RWPE2 (cell line): Measurements from ENCODE around the gene WWOX.

Experiments used
- ATAC-seq: fragments of 200-7000 bp; cut with Tn5 transposase; 3 replicates; pipeline ENCODE4 v1.9.1; 2021; ENCODE audit warnings: low read depth
- DNase-seq: peaks from one replicate; pipeline ENCODE4 v3.0.0-alpha.2; 2020; ENCODE audit warnings: low spot score
- H3K27ac ChIP-seq: fragments of 450-650 bp; 2 replicates; pipeline ENCODE4 v1.5.1; 2017; ENCODE audit warnings: mild to moderate bottlenecking; ENCODE audit not compliant: poor library complexity, severe bottlenecking
- H3K27me3 ChIP-seq: fragments of 250-450 bp; sonication (Bioruptor Pico); 2 replicates; pipeline ENCODE4 v1.5.1; 2021; ENCODE audit warnings: mild to moderate bottlenecking, moderate library complexity; ENCODE audit not compliant: insufficient read depth, poor library complexity, severe bottlenecking
- H3K36me3 ChIP-seq: fragments of 250-450 bp; sonication (Bioruptor Pico); 2 replicates; pipeline ENCODE4 v1.5.1; 2020; ENCODE audit warnings: low read depth, mild to moderate bottlenecking, moderate library complexity
- H3K4me1 ChIP-seq: fragments of 250-450 bp; sonication (Bioruptor Pico); 2 replicates; pipeline ENCODE4 v1.5.1; 2021; ENCODE audit warnings: mild to moderate bottlenecking, moderate library complexity; ENCODE audit not compliant: insufficient read depth, poor library complexity, severe bottlenecking
- H3K4me3 ChIP-seq: fragments of 250-450 bp; sonication (Bioruptor Pico); 2 replicates; pipeline ENCODE4 v1.5.1; 2021; ENCODE audit warnings: mild to moderate bottlenecking, moderate library complexity; ENCODE audit not compliant: severe bottlenecking
- H3K9me3 ChIP-seq: fragments of 250-450 bp; sonication (Bioruptor Pico); 2 replicates; pipeline ENCODE4 v1.5.1; 2021; ENCODE audit warnings: mild to moderate bottlenecking, moderate library complexity; ENCODE audit not compliant: severe bottlenecking
- TF ChIP-seq, protein P1 (sequence below): fragments of 450-650 bp; IDR thresholded peaks from one replicate; pipeline ENCODE4 v1.5.1; 2017; ENCODE audit warnings: mild to moderate bottlenecking, moderate library complexity; ENCODE audit not compliant: poor library complexity, severe bottlenecking

WWOX gene

DNA sequence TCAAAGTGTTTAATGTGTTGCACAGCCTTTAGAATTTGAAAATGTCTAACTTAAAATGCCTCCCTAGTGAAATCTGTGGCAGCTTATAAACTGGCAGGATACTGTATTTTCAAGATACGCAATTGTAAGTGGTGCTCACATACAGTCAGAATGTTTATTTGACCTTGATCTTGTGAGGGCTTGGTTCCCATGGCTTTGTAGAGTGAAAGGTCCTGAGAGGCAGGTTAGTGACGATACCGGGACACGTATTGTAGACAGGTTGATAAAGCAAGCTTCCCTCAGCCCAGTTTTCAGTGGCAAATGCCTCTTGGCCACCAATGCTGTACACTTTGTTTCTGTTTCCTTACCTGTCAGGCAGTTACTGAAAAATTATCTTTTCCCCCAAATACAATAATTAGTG, 1074.5 kb downstream of the WWOX start:
- TF ChIP-seq, protein P1, sequence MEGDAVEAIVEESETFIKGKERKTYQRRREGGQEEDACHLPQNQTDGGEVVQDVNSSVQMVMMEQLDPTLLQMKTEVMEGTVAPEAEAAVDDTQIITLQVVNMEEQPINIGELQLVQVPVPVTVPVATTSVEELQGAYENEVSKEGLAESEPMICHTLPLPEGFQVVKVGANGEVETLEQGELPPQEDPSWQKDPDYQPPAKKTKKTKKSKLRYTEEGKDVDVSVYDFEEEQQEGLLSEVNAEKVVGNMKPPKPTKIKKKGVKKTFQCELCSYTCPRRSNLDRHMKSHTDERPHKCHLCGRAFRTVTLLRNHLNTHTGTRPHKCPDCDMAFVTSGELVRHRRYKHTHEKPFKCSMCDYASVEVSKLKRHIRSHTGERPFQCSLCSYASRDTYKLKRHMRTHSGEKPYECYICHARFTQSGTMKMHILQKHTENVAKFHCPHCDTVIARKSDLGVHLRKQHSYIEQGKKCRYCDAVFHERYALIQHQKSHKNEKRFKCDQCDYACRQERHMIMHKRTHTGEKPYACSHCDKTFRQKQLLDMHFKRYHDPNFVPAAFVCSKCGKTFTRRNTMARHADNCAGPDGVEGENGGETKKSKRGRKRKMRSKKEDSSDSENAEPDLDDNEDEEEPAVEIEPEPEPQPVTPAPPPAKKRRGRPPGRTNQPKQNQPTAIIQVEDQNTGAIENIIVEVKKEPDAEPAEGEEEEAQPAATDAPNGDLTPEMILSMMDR: no peak
- ATAC-seq (no peak), DNase-seq (no peak)
- peaks cover 2% of the 10 kb centered on the region for H3K9me3 ChIP-seq
- no peak overlapping the region for H3K4me3 ChIP-seq
- H3K4me1 ChIP-seq: no peaks in the 10 kb centered on the region
- H3K27ac ChIP-seq: no peak overlapping the region
- H3K27me3 ChIP-seq: no peaks in the 10 kb centered on the region
- H3K36me3 ChIP-seq: no peaks in the 10 kb centered on the region

DNA sequence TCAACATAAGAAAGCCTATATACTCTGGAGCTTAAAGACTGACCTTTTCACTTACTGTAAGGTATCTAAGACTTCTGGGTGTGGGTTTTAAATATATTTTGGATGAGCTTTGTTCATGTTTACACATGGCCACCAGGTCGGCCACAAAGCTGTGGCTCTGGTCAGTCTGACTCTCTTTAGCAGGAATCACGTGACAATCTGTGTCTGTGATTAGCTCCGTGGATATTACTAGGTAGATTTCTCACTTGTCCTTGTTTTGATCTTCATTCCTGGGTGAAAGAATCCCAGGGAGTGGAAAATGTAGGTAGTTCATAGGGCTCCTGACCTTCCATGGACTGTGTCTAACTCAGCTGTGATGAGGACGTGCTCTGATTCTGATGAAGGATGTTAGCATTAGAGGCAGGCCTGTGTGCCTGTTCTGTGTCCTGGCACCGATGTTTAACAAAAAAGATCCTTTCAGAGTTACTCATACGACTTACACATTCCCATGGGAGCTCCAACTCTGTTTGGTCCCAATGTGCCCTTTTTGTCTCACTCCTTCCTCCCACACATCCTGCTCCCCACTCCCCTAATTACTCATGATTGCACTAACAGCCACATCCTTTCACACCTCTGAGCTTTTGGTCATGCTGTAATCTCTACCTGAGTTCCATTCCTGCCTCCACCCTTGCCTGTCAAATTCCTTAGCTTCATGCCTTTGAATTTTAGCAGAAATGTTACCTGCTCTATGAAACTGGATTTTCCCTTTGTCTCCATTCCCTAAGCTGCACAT, 1076.0 kb downstream of the WWOX start:
- H3K27me3 ChIP-seq: no peaks in the 10 kb centered on the region
- no peaks in the 10 kb centered on the region for H3K4me1 ChIP-seq
- ATAC-seq (0 out of 3 replicates have a peak, but pooled peaks have one; percentile 19), DNase-seq (no peak)
- no peak overlapping the region for H3K4me3 ChIP-seq
- no peak overlapping the region for H3K27ac ChIP-seq
- peaks cover 2% of the 10 kb centered on the region for H3K9me3 ChIP-seq
- TF ChIP-seq, protein P1: no peak
- H3K36me3 ChIP-seq: no peaks in the 10 kb centered on the region

DNA sequence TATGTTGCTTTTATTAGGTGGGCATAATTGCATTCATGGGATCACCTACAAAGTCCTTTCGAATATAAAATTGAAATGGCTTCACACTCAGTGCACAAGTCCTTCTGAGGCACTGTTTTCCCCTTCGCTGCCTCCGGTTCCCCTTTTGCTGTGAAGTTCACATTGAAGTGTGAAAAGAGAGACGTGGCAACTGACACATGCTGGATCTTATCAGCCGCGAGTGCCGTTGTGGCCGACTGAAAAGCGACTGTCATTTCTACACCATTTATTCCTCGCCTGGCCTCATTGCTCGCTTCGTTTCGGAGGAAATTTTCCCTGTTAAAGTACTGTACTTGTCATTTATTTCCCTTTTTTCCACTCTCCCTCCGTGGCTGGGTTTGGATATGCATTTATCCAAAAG, 1077.6 kb downstream of the WWOX start:
- no peak for DNase-seq

DNA sequence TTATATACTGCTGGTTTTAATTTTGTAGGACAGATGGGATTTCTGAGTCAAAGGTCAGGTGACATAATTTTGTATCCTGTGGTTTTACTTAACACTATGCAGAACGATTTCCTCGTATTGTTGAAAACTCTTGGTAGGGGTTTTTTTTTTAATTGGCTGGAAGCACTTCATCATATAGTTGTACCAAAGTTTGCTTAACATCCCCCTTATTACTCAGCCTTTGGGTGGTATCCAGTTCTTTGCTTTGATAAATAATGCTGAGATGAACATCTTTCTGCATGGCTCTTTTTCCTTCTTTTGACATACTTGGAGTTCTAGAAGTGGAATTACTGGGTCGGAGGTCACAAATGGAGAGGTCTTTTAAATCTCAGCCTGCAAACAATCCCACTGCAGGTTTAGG, 1082.0 kb downstream of the WWOX start:
- no peaks in the 10 kb centered on the region for H3K36me3 ChIP-seq

More for the DNA sequence above, 1077.6 kb downstream of the WWOX start:
- no peaks in the 10 kb centered on the region for H3K27me3 ChIP-seq
- no peak overlapping the region for H3K4me3 ChIP-seq
- no peaks in the 10 kb centered on the region for H3K36me3 ChIP-seq
- peaks cover 2% of the 10 kb centered on the region for H3K9me3 ChIP-seq
- no peak overlapping the region for H3K27ac ChIP-seq
- ATAC-seq: no peak
- TF ChIP-seq, protein P1: no peak
- H3K4me1 ChIP-seq: no peaks in the 10 kb centered on the region

More for the DNA sequence above, 1082.0 kb downstream of the WWOX start:
- DNase-seq (no peak), ATAC-seq (no peak)
- Histone ChIP-seq H3K9me3 (no peaks in the 10 kb centered on the region), H3K27ac (no peak overlapping the region), H3K4me3 (no peak overlapping the region), H3K4me1 (peaks cover 4% of the 10 kb centered on the region), H3K27me3 (no peaks in the 10 kb centered on the region)
- TF ChIP-seq, protein P1: no peak
